Liver (tissue), 9 donors: ENCODE measurements around the gene CDK15. TPM values are rescaled to one million over a fixed set of nuclear protein-coding genes. Genes with fewer than 3 reads are reported as not detected.

Source experiments
- DNase-seq: peaks from one replicate; pipeline ENCODE4 v3.0.0-alpha.2; 2017; ENCODE audit warnings: low spot score
- H3K27ac ChIP-seq, 2 donors: one replicate each; pipeline ENCODE4 v1.7.0; 2013; ENCODE audit warnings: inconsistent platforms in 2 of 2, low read length in 2 of 2, control low read depth in 1 of 2, low read depth in 1 of 2, mild to moderate bottlenecking in 1 of 2
- H3K27me3 ChIP-seq, 4 donors: one replicate each; pipeline versions ENCODE4 v1.6.1 to v1.7.0; 2013; ENCODE audit warnings: low read length in 3 of 4, inconsistent platforms in 1 of 4, mild to moderate bottlenecking in 1 of 4, moderate library complexity in 1 of 4; ENCODE audit not compliant: control insufficient read depth in 4 of 4, insufficient read depth in 4 of 4
- H3K36me3 ChIP-seq, 4 donors: one replicate each; pipeline versions ENCODE4 v1.6.1 to v1.7.0; 2013; ENCODE audit warnings: low read length in 3 of 4, mild to moderate bottlenecking in 3 of 4, low read depth in 1 of 4, moderate library complexity in 1 of 4; ENCODE audit not compliant: control insufficient read depth in 4 of 4, insufficient read depth in 3 of 4
- H3K4me1 ChIP-seq, 4 donors: one replicate each; pipeline versions ENCODE4 v1.6.1 to v1.7.0; 2013; ENCODE audit warnings: low read length in 3 of 4, mild to moderate bottlenecking in 3 of 4, moderate library complexity in 1 of 4; ENCODE audit not compliant: control insufficient read depth in 4 of 4, insufficient read depth in 4 of 4
- H3K4me3 ChIP-seq, 3 donors: one replicate each; pipeline versions ENCODE4 v1.6.1 to v1.7.0; 2013; ENCODE audit warnings: low read length in 3 of 3, control low read depth in 1 of 3, low read depth in 1 of 3, mild to moderate bottlenecking in 1 of 3
- H3K9ac ChIP-seq, 2 donors: one replicate each; pipeline ENCODE4 v1.7.0; 2013; ENCODE audit warnings: low read length in 2 of 2, mild to moderate bottlenecking in 2 of 2, moderate library complexity in 2 of 2, control low read depth in 1 of 2, low read depth in 1 of 2
- H3K9me3 ChIP-seq, 4 donors: one replicate each; pipeline versions ENCODE4 v1.6.1 to v1.7.0; 2013; ENCODE audit warnings: low read length in 3 of 4; ENCODE audit not compliant: control insufficient read depth in 4 of 4
- EGR1 ChIP-seq, 2 donors: IDR thresholded peaks; 2 replicates each; pipeline ENCODE4 v1.6.1; 2016 to 2018; ENCODE audit warnings: antibody characterized with exemption in 2 of 2, low read depth in 2 of 2
- FOXA1 ChIP-seq: IDR thresholded peaks from 2 replicates; pipeline ENCODE4 v1.6.1; 2016; ENCODE audit warnings: antibody characterized with exemption
- FOXA2 ChIP-seq: IDR thresholded peaks from 2 replicates; pipeline ENCODE4 v1.6.1; 2016; ENCODE audit warnings: antibody characterized with exemption
- GABPA ChIP-seq, 2 donors: IDR thresholded peaks in 1 of 2; conservative IDR thresholded peaks in 1 of 2; 2 replicates each; pipeline ENCODE4 v1.6.1; 2016; ENCODE audit warnings: antibody characterized with exemption in 2 of 2, mild to moderate bottlenecking in 1 of 2, moderate library complexity in 1 of 2
- HNF4A ChIP-seq, 2 donors: conservative IDR thresholded peaks; 2 replicates each; pipeline ENCODE4 v1.6.1; 2016; ENCODE audit warnings: antibody characterized with exemption in 2 of 2, mild to moderate bottlenecking in 2 of 2
- HNF4G ChIP-seq: IDR thresholded peaks from 2 replicates; pipeline ENCODE4 v1.6.1; 2016; ENCODE audit warnings: antibody characterized with exemption
- RAD21 ChIP-seq, 2 donors: IDR thresholded peaks; 2 replicates each; pipeline ENCODE4 v1.6.1; 2016; ENCODE audit warnings: antibody characterized with exemption in 2 of 2, mild to moderate bottlenecking in 2 of 2
- RXRA ChIP-seq, 2 donors: IDR thresholded peaks; 2 replicates each; pipeline ENCODE4 v1.6.1; 2017 to 2018; ENCODE audit warnings: antibody characterized with exemption in 2 of 2, mild to moderate bottlenecking in 1 of 2
- TAF1 ChIP-seq: conservative IDR thresholded peaks from 2 replicates; pipeline ENCODE4 v1.6.1; 2016; ENCODE audit warnings: antibody characterized with exemption, mild to moderate bottlenecking
- ZBTB33 ChIP-seq: IDR thresholded peaks from 2 replicates; pipeline ENCODE4 v1.6.1; 2016; ENCODE audit warnings: antibody characterized with exemption
- WGBS: extraction: QIAGEN DNeasy Blood & Tissue Kit; methylation state at CpG from one replicate; pipeline ENCODE4 v1.1.7; 2013; 5-methylcytosine and 5-hydroxymethylcytosine counted together
- polyA plus RNA-seq, 2 donors: library from polyadenylated mRNA; stranded (reverse) in 1 of 2; unstranded in 1 of 2; fragments of 200-250 nt in 1 of 2; fragments of >200 nt in 1 of 2; fragmentation: Nextera tagmentation in 1 of 2; extraction: Ambion mirVana in 1 of 2; gene quantifications; one replicate each; pipeline versions ENCODE4 v1.2.1 to v1.2.3, GENCODE V29; 2013 to 2015
- total RNA-seq, 2 donors: library from RNA; depleted of rRNA; stranded (reverse); fragments of >200 nt; gene quantifications; one replicate each; pipeline ENCODE4 v1.2.3, GENCODE V29; 2014
- TF ChIP-seq, protein P1 (sequence below): fragments of 150-350 bp; IDR thresholded peaks from 2 replicates; pipeline ENCODE4 v1.5.1; 2017; ENCODE audit warnings: improper control_type of control experiment, low read depth, low read length; ENCODE audit not compliant: missing input control
- TF ChIP-seq, protein P2 (sequence below): IDR thresholded peaks from 2 replicates; pipeline ENCODE4 v1.6.1; 2016; ENCODE audit warnings: antibody characterized with exemption, mild to moderate bottlenecking
- TF ChIP-seq, protein P3 (sequence below): IDR thresholded peaks from 2 replicates; pipeline ENCODE4 v1.6.1; 2016; ENCODE audit warnings: antibody characterized with exemption
- donor health status: healthy.
- donor health status: healthy.
- donor health status: healthy.
- donor health status: healthy.
- donor health status: healthy.

The CDK15 gene
- total and polyA plus RNA-seq, 4 donors, result under 0.01 to 0.47 (median 0.06) TPM; not detected in 1

GRCh38 chr2:201860636-201861066 lies 54.3 kb downstream of the CDK15 start:
- Histone ChIP-seq H3K36me3 (no peaks in the 10 kb centered on the region), H3K27ac (no peak overlapping the region), H3K4me1 (no peaks in the 10 kb centered on the region), H3K9ac (no peak overlapping the region), H3K4me3 (no peak overlapping the region), H3K27me3 (no peaks in the 10 kb centered on the region), H3K9me3 (no peaks in the 10 kb centered on the region)
- 16% methylated on average over 5 of the region's 5 CpGs for WGBS
- peak; percentile 43 for DNase-seq
- TF ChIP-seq GABPA (IDR thresholded peaks at IDR 0.05 in 1 of 2, conservative IDR thresholded peaks at IDR 0.05 in 1 of 2) (no peak), ZBTB33 (no peak), HNF4A (conservative IDR thresholded peaks at IDR 0.05) (no peak), RAD21 (IDR thresholded peaks at IDR 0.05) (peak; percentile 94 to 98), FOXA2 (no peak), TAF1 (no peak), RXRA (IDR thresholded peaks at IDR 0.05) (no peak), EGR1 (IDR thresholded peaks at IDR 0.05; ENCODE audit: low read depth in 2 of 2) (no peak), FOXA1 (no peak), HNF4G (no peak)
- TF ChIP-seq, protein P1, sequence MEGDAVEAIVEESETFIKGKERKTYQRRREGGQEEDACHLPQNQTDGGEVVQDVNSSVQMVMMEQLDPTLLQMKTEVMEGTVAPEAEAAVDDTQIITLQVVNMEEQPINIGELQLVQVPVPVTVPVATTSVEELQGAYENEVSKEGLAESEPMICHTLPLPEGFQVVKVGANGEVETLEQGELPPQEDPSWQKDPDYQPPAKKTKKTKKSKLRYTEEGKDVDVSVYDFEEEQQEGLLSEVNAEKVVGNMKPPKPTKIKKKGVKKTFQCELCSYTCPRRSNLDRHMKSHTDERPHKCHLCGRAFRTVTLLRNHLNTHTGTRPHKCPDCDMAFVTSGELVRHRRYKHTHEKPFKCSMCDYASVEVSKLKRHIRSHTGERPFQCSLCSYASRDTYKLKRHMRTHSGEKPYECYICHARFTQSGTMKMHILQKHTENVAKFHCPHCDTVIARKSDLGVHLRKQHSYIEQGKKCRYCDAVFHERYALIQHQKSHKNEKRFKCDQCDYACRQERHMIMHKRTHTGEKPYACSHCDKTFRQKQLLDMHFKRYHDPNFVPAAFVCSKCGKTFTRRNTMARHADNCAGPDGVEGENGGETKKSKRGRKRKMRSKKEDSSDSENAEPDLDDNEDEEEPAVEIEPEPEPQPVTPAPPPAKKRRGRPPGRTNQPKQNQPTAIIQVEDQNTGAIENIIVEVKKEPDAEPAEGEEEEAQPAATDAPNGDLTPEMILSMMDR, result peak; percentile 76
- TF ChIP-seq, protein P2, sequence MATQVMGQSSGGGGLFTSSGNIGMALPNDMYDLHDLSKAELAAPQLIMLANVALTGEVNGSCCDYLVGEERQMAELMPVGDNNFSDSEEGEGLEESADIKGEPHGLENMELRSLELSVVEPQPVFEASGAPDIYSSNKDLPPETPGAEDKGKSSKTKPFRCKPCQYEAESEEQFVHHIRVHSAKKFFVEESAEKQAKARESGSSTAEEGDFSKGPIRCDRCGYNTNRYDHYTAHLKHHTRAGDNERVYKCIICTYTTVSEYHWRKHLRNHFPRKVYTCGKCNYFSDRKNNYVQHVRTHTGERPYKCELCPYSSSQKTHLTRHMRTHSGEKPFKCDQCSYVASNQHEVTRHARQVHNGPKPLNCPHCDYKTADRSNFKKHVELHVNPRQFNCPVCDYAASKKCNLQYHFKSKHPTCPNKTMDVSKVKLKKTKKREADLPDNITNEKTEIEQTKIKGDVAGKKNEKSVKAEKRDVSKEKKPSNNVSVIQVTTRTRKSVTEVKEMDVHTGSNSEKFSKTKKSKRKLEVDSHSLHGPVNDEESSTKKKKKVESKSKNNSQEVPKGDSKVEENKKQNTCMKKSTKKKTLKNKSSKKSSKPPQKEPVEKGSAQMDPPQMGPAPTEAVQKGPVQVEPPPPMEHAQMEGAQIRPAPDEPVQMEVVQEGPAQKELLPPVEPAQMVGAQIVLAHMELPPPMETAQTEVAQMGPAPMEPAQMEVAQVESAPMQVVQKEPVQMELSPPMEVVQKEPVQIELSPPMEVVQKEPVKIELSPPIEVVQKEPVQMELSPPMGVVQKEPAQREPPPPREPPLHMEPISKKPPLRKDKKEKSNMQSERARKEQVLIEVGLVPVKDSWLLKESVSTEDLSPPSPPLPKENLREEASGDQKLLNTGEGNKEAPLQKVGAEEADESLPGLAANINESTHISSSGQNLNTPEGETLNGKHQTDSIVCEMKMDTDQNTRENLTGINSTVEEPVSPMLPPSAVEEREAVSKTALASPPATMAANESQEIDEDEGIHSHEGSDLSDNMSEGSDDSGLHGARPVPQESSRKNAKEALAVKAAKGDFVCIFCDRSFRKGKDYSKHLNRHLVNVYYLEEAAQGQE, result no peak
- TF ChIP-seq, protein P3, sequence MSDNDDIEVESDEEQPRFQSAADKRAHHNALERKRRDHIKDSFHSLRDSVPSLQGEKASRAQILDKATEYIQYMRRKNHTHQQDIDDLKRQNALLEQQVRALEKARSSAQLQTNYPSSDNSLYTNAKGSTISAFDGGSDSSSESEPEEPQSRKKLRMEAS, result no peak

DNA sequence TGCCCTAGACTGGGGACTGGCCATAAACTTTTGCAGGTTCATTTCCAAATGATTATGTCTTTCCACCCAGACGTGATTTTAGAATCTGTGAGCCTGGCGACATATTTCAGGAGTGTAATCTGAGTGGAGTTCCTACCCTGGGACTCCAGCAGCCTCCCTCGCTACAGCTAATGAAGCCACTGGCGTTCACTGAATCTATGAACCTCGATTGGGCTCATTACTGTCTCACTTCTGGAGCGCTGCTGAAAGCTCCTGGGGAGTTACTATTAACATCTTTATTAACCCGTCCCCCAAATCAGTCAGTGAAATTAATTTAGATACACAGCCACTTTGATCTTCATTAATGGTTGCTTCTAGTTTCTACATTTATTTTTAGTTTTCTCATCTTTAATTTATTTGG lies 56.5 kb downstream of the CDK15 start:
- no peak for DNase-seq
- TF ChIP-seq FOXA1, result no peak
- no peak for TF ChIP-seq RAD21 (IDR thresholded peaks at IDR 0.05)
- Histone ChIP-seq H3K4me3 (no peak overlapping the region), H3K9me3 (no peaks in the 10 kb centered on the region), H3K9ac (no peak overlapping the region), H3K27ac (no peak overlapping the region), H3K4me1 (no peaks in the 10 kb centered on the region), H3K27me3 (no peaks in the 10 kb centered on the region), H3K36me3 (no peaks in the 10 kb centered on the region)
- WGBS, result 91% methylated on average over 7 of the region's 7 CpGs
